GM23338 (cell line): ENCODE measurements around the gene MVB12B. TPM values are rescaled to one million over a fixed set of nuclear protein-coding genes. Genes with fewer than 3 reads are reported as not detected.

ENCODE experiments used
- ATAC-seq: fragments of 200-7000 bp; cut with Tn5 transposase; 3 replicates; pipeline ENCODE4 v1.9.1; 2020
- DNase-seq: peaks from one replicate; pipeline ENCODE4 v3.0.0-alpha.2; 2015; ENCODE audit warnings: low spot score
- H2AFZ ChIP-seq: fragments of 200-600 bp; sonication (generic); 2 replicates; pipeline ENCODE4 v1.8.0; 2016; ENCODE audit warnings: antibody characterized with exemption, mild to moderate bottlenecking, moderate library complexity
- H3F3A ChIP-seq: fragments of 200-600 bp; sonication (generic); replicated peaks from 2 replicates; pipeline ENCODE4 v1.8.0; 2017; ENCODE audit warnings: antibody characterized with exemption, mixed run types, low read depth
- H3K27ac ChIP-seq: fragments of 200-600 bp; sonication (generic); 2 replicates; pipeline ENCODE4 v1.6.1; 2016; ENCODE audit warnings: low read depth
- H3K27me3 ChIP-seq: fragments of 200-600 bp; sonication (generic); 2 replicates; pipeline ENCODE4 v1.8.0; 2016; ENCODE audit warnings: mild to moderate bottlenecking, mixed run types, moderate library complexity; ENCODE audit not compliant: insufficient read depth
- H3K36me3 ChIP-seq: fragments of 200-600 bp; sonication (generic); 2 replicates; pipeline ENCODE4 v1.8.0; 2016; ENCODE audit warnings: mild to moderate bottlenecking; ENCODE audit not compliant: insufficient read depth
- H3K4me1 ChIP-seq: fragments of 200-600 bp; sonication (generic); 2 replicates; pipeline ENCODE4 v1.8.0; 2016; ENCODE audit warnings: mild to moderate bottlenecking, moderate library complexity; ENCODE audit not compliant: insufficient read depth
- H3K4me2 ChIP-seq: fragments of 200-600 bp; sonication (generic); 2 replicates; pipeline ENCODE4 v1.7.1; 2017; ENCODE audit warnings: mixed run types
- H3K4me3 ChIP-seq: fragments of 200-600 bp; sonication (generic); 2 replicates; pipeline ENCODE4 v1.6.1; 2016; ENCODE audit warnings: mixed run types
- H3K79me2 ChIP-seq: fragments of 200-600 bp; sonication (generic); replicated peaks from 2 replicates; pipeline ENCODE4 v1.8.0; 2017; ENCODE audit warnings: mild to moderate bottlenecking; ENCODE audit not compliant: insufficient read depth
- H3K9me2 ChIP-seq: fragments of 200-600 bp; sonication (generic); 2 replicates; pipeline ENCODE4 v1.8.0; 2017; ENCODE audit not compliant: insufficient read depth
- H4K20me1 ChIP-seq: fragments of 200-600 bp; sonication (generic); replicated peaks from 2 replicates; pipeline ENCODE4 v1.8.0; 2017; ENCODE audit warnings: mild to moderate bottlenecking; ENCODE audit not compliant: insufficient read depth
- H3K27ac Mint-ChIP-seq: 2 replicates; pipeline ENCODE4 v1.8.0; 2020; ENCODE audit warnings: inconsistent platforms, mild to moderate bottlenecking, moderate library complexity, mixed read lengths
- H3K27me3 Mint-ChIP-seq: 3 replicates; pipeline ENCODE4 v1.8.0; 2022; ENCODE audit warnings: low read depth, mild to moderate bottlenecking, moderate library complexity, mixed read lengths, inconsistent platforms; ENCODE audit not compliant: insufficient read depth, poor library complexity
- H3K36me3 Mint-ChIP-seq: 3 replicates; pipeline ENCODE4 v1.8.0; 2021; ENCODE audit warnings: low read depth, mild to moderate bottlenecking, inconsistent platforms, moderate library complexity, mixed read lengths
- H3K4me1 Mint-ChIP-seq: 3 replicates; pipeline ENCODE4 v1.8.0; 2020; ENCODE audit warnings: mild to moderate bottlenecking, inconsistent platforms, mixed read lengths
- H3K4me3 Mint-ChIP-seq: 3 replicates; pipeline ENCODE4 v1.8.0; 2021; ENCODE audit warnings: moderate library complexity, mild to moderate bottlenecking, inconsistent platforms, mixed read lengths
- H3K9me3 Mint-ChIP-seq: 3 replicates; pipeline ENCODE4 v1.8.0; 2020; ENCODE audit warnings: moderate library complexity, mild to moderate bottlenecking, inconsistent platforms, mixed read lengths
- CREB1 ChIP-seq: fragments of 250-450 bp; sonication (Bioruptor Pico); IDR thresholded peaks from 2 replicates; pipeline ENCODE4 v1.5.0; 2020; ENCODE audit warnings: low read depth, mild to moderate bottlenecking, moderate library complexity
- CTCF ChIP-seq, 2 experiments: fragments of 200-600 bp in 1 of 2; sonication (generic) in 1 of 2; conservative IDR thresholded peaks; 2 replicates each; pipeline versions ENCODE4 v1.5.1 to v1.6.1; 2016 to 2017; ENCODE audit warnings: antibody characterized with exemption in 2 of 2, low read depth in 2 of 2, mild to moderate bottlenecking in 2 of 2, moderate library complexity in 1 of 2
- ETS1 ChIP-seq: IDR thresholded peaks from 2 replicates; pipeline ENCODE4 v1.6.1; 2016; ENCODE audit warnings: antibody characterized with exemption
- EZH2phosphoT487 ChIP-seq: fragments of 200-600 bp; sonication (generic); IDR thresholded peaks from one replicate; pipeline ENCODE4 v1.8.1; 2018; ENCODE audit warnings: antibody characterized with exemption; ENCODE audit not compliant: unreplicated experiment
- JUNB ChIP-seq: IDR thresholded peaks from one replicate; pipeline ENCODE4 v1.6.1; 2016; ENCODE audit warnings: antibody characterized with exemption; ENCODE audit not compliant: unreplicated experiment
- NANOG ChIP-seq: IDR thresholded peaks from 2 replicates; pipeline ENCODE4 v1.6.1; 2016; ENCODE audit warnings: antibody characterized with exemption, borderline replicate concordance
- POLR2AphosphoS5 ChIP-seq: IDR thresholded peaks from 2 replicates; pipeline ENCODE4 v1.6.1; 2016; ENCODE audit warnings: antibody characterized with exemption, low read depth
- REST ChIP-seq: IDR thresholded peaks from one replicate; pipeline ENCODE4 v1.6.1; 2018; ENCODE audit warnings: antibody characterized with exemption; ENCODE audit not compliant: unreplicated experiment
- STAT1 ChIP-seq: IDR thresholded peaks from one replicate; pipeline ENCODE4 v1.6.1; 2016; ENCODE audit warnings: antibody characterized with exemption; ENCODE audit not compliant: unreplicated experiment
- ZNF114 ChIP-seq: fragments of 250-450 bp; sonication (Bioruptor Pico); IDR thresholded peaks from 2 replicates; pipeline ENCODE4 v1.5.0; 2020; ENCODE audit warnings: mild to moderate bottlenecking, moderate library complexity
- ZNF331 ChIP-seq: fragments of 250-450 bp; sonication (Bioruptor Pico); IDR thresholded peaks from 2 replicates; pipeline ENCODE4 v1.5.0; 2020; ENCODE audit warnings: low read depth, mild to moderate bottlenecking, moderate library complexity
- ZNF462 ChIP-seq: fragments of 250-450 bp; sonication (Bioruptor Pico); IDR thresholded peaks from 2 replicates; pipeline ENCODE4 v1.5.0; 2020; ENCODE audit warnings: mild to moderate bottlenecking, moderate library complexity
- polyA plus RNA-seq: library from polyadenylated mRNA; unstranded; fragments of >200 nt; fragmentation: Nextera tagmentation; extraction: Ambion mirVana; gene quantifications from 2 replicates; pipeline ENCODE4 v1.2.1, GENCODE V29; 2016
- total RNA-seq: library from RNA; depleted of rRNA; stranded (reverse); fragments of >200 nt; shearing (Covaris generic); gene quantifications from 2 replicates; pipeline ENCODE4 v1.2.3, GENCODE V29; 2014

Gene MVB12B
- total and polyA plus RNA-seq, 2 experiments from 2014 or later, result 1.9 to 6.6 TPM

GRCh38 chr9:126514037-126514821 is 187.6 kb downstream of the MVB12B start:
- Mint-ChIP-seq H3K4me1 (peaks cover 30% of the 10 kb centered on the region), H3K4me3 (peak overlapping the region; percentile 56), H3K27me3 (peaks cover 19% of the 10 kb centered on the region), H3K36me3 (no peaks in the 10 kb centered on the region), H3K27ac (no peak overlapping the region; the same call in 1 of the 2 replicates), H3K9me3 (no peaks in the 10 kb centered on the region; the same call in 2 of the 3 replicates)
- Histone ChIP-seq H3K79me2 (no peaks in the 10 kb centered on the region), H3F3A (0 out of 2 replicates have a peak, but pooled peaks cover 5% of the 10 kb centered on the region), H2AFZ (peak overlapping the region; percentile 94), H3K36me3 (no peaks in the 10 kb centered on the region), H3K4me3 (peak overlapping the region; percentile 49), H3K4me1 (peaks cover 18% of the 10 kb centered on the region), H3K9me2 (no peaks in the 10 kb centered on the region), H3K4me2 (peak overlapping the region; percentile 77), H3K27me3 (peaks cover 10% of the 10 kb centered on the region), H4K20me1 (no peaks in the 10 kb centered on the region), H3K27ac (no peak overlapping the region)
- peak; percentile 80 for ATAC-seq
- TF ChIP-seq NANOG (no peak), STAT1 (no peak), REST (no peak), POLR2AphosphoS5 (peak; percentile 31; the same call in 1 of the 2 replicates), JUNB (no peak), ETS1 (no peak), CREB1 (CRISPR knock-in tag) (peak; percentile 53; the same call in 1 of the 2 replicates), EZH2phosphoT487 (no peak), CTCF (conservative IDR thresholded peaks at IDR 0.05; ENCODE audit: low read depth in 2 of 2) (peak; percentile 58 to 72), ZNF462 (CRISPR knock-in tag) (no peak), ZNF331 (CRISPR knock-in tag) (no peak), ZNF114 (CRISPR knock-in tag) (no peak)
- peak; percentile 87 for DNase-seq
